Measurements from ENCODE around the gene TIMP1. TPM values are rescaled to one million over a fixed set of nuclear protein-coding genes. Genes with fewer than 3 reads are reported as not detected.

The TIMP1 gene
- total RNA-seq, 2 donors from 2014 or later, result 84.1 to 93.0 TPM

DNA sequence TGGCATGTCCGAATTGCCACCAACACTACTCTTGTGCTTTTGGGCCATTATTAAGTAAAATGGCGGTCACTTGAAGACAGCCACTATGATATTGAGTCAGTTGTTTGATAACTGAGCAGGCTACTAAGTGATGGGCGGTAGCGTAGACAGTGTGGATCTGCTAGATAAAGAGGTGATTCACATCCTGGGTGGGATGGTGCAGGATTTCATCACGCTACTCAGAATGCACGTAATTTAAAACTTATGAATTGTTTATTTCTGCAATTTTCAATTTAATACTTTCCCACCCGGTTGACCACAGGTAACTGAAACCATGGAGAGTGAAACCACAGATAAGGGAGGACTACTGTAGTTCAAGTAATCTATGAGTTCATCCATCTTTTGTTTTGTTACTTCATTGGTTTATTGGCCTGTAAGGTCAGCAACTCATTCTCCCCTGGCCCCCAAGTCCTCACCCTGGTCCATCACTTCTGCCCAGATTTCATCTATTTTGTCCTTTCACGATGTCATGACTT lies 18.4 kb upstream of the TIMP1 start:
- intact Hi-C loops (cut with DNase I), result no loop called here
- DNase-seq, result no peak
- Histone ChIP-seq H3K4me3 (no peak overlapping the region), H3K4me1 (no peaks in the 10 kb centered on the region), H3K9me3 (no peaks in the 10 kb centered on the region), H3K36me3 (no peaks in the 10 kb centered on the region), H3K27ac (no peak overlapping the region), H3K27me3 (no peaks in the 10 kb centered on the region), H3K9ac (ENCODE audit: low read depth in 2 of 2, low read length in 2 of 2) (no peak overlapping the region)
- TF ChIP-seq, protein P1, sequence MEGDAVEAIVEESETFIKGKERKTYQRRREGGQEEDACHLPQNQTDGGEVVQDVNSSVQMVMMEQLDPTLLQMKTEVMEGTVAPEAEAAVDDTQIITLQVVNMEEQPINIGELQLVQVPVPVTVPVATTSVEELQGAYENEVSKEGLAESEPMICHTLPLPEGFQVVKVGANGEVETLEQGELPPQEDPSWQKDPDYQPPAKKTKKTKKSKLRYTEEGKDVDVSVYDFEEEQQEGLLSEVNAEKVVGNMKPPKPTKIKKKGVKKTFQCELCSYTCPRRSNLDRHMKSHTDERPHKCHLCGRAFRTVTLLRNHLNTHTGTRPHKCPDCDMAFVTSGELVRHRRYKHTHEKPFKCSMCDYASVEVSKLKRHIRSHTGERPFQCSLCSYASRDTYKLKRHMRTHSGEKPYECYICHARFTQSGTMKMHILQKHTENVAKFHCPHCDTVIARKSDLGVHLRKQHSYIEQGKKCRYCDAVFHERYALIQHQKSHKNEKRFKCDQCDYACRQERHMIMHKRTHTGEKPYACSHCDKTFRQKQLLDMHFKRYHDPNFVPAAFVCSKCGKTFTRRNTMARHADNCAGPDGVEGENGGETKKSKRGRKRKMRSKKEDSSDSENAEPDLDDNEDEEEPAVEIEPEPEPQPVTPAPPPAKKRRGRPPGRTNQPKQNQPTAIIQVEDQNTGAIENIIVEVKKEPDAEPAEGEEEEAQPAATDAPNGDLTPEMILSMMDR (IDR thresholded peaks at IDR 0.05), result no peak

DNA sequence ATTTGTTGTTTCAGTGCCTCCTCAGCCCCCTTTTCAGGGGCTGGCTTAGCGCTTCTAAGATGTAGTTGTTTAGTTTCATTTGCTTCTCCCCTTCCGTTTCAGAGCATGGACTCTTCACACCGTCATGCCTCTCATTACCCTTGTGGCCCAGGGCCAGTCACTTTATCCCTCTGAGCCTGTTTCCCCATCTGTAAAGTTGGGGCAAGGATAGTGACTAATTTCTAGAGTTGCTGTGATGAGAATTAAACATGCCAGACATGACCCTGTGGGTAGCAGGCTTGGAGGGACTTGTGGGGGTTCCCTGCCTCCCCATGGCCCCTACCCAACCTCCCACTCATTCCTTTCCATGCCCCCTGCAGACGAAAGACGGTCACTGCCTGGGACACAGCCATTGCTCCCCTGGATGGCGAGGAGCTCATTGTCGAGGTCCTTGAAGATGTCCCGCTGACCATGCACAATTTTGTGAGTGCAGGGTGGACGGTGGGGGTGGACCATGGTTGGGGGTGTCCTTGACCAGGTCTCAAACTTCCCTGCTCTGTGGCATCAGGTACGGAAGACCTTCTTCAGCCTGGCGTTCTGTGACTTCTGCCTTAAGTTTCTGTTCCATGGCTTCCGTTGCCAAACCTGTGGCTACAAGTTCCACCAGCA lies 17.7 kb upstream of the TIMP1 start:
- Histone ChIP-seq H3K4me1 (no peaks in the 10 kb centered on the region), H3K9me3 (no peaks in the 10 kb centered on the region), H3K27me3 (no peaks in the 10 kb centered on the region), H3K4me3 (no peak overlapping the region), H3K9ac (ENCODE audit: low read depth in 2 of 2, low read length in 2 of 2) (no peak overlapping the region), H3K27ac (no peak overlapping the region), H3K36me3 (no peaks in the 10 kb centered on the region)
- intact Hi-C loops (cut with DNase I), result no loop called here
- no peak for DNase-seq
- TF ChIP-seq, protein P1 (IDR thresholded peaks at IDR 0.05), result no peak

DNA sequence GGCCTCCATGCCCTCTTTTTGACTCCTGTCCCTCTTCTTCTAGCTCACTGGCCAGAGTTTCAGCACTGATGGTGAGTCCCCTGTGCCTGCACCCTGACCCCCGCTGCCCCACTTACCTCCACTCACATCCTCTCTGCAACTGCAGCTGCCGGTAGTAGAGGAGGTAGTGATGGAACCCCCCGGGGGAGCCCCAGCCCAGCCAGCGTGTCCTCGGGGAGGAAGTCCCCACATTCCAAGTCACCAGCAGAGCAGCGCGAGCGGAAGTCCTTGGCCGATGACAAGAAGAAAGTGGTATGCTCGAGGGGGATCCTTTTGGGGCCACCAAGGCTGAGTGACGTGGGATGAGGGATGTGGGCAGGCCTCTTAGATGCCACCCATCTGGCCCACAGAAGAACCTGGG lies 15.4 kb upstream of the TIMP1 start:
- no peak for DNase-seq
- Histone ChIP-seq H3K4me1 (no peaks in the 10 kb centered on the region), H3K36me3 (no peaks in the 10 kb centered on the region), H3K9me3 (no peaks in the 10 kb centered on the region), H3K9ac (ENCODE audit: low read depth in 2 of 2, low read length in 2 of 2) (no peak overlapping the region), H3K27me3 (no peaks in the 10 kb centered on the region), H3K4me3 (no peak overlapping the region), H3K27ac (no peak overlapping the region)
- intact Hi-C loops (cut with DNase I), result no loop called here
- TF ChIP-seq, protein P1 (IDR thresholded peaks at IDR 0.05), result no peak

DNA sequence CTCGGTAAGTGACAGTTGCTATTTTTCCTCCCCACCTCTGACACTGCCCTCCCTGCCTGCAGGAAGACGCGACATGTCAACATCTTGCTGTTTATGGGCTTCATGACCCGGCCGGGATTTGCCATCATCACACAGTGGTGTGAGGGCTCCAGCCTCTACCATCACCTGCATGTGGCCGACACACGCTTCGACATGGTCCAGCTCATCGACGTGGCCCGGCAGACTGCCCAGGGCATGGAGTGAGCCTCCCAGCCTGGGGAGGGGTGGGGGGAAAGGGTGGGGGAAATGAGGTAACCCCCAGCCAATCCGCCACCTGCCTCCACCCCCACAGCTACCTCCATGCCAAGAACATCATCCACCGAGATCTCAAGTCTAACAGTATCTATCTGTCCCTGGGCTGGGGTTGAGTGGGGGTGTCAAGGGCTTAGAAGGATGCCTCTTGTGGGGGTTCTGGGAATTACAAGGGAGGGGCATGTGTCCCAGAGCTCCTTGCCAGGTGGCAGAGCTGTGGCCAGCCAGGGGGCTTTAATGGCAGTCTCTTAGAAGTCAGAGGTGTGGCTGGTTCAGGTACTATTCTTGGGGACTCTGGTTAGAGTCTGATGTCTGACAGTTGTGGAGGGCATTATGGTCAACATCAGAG lies 13.5 kb upstream of the TIMP1 start:
- intact Hi-C loops (cut with DNase I), result no loop called here
- Histone ChIP-seq H3K36me3 (no peaks in the 10 kb centered on the region), H3K27ac (no peak overlapping the region), H3K9me3 (no peaks in the 10 kb centered on the region), H3K9ac (ENCODE audit: low read depth in 2 of 2, low read length in 2 of 2) (no peak overlapping the region), H3K4me1 (no peaks in the 10 kb centered on the region), H3K4me3 (no peak overlapping the region), H3K27me3 (no peaks in the 10 kb centered on the region)
- no peak for DNase-seq
- TF ChIP-seq, protein P1 (IDR thresholded peaks at IDR 0.05), result peak; percentile 36

DNA sequence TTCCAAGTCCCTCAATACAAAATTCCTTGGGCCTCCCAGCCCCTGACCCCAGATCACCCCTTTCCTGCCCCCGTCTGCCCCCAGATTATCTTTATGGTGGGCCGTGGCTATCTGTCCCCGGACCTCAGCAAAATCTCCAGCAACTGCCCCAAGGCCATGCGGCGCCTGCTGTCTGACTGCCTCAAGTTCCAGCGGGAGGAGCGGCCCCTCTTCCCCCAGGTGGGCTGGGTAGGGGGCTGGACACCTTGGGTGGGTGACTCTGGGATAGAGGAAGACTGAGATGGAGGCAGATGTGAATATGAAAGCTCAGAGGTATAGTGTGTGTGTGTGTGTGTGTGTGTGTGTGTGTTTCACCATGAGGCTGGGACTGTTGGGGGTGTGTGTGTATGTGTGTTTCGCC lies 11.4 kb upstream of the TIMP1 start:
- no peak for DNase-seq
- H3K4me3 ChIP-seq, result no peak overlapping the region
- no peaks in the 10 kb centered on the region for H3K36me3 ChIP-seq
- TF ChIP-seq, protein P1 (IDR thresholded peaks at IDR 0.05), result no peak
- no peak overlapping the region for H3K27ac ChIP-seq
- no peaks in the 10 kb centered on the region for H3K9me3 ChIP-seq
- no peaks in the 10 kb centered on the region for H3K4me1 ChIP-seq
- no peak overlapping the region for H3K9ac ChIP-seq (ENCODE audit: low read depth in 2 of 2, low read length in 2 of 2)
- H3K27me3 ChIP-seq, result no peaks in the 10 kb centered on the region
- intact Hi-C loops (cut with DNase I), result no loop called here

Data from colonic mucosa (tissue), 4 donors.